HG02884 (cell line): ENCODE results near the gene PRR13.
"Not testable (repeated sequence)": the region's sequence is repeated elsewhere in the genome, so short reads cannot be mapped to it uniquely, and the experiment has no call there.

Experiments
- ATAC-seq: cut with Tn5 transposase; IDR thresholded peaks from one replicate; pipeline ENCODE4 v1.9.1; 2021; ENCODE audit warnings: mild to moderate bottlenecking, moderate library complexity; ENCODE audit not compliant: unreplicated experiment

PRR13 gene, protein sequence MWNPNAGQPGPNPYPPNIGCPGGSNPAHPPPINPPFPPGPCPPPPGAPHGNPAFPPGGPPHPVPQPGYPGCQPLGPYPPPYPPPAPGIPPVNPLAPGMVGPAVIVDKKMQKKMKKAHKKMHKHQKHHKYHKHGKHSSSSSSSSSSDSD

DNA sequence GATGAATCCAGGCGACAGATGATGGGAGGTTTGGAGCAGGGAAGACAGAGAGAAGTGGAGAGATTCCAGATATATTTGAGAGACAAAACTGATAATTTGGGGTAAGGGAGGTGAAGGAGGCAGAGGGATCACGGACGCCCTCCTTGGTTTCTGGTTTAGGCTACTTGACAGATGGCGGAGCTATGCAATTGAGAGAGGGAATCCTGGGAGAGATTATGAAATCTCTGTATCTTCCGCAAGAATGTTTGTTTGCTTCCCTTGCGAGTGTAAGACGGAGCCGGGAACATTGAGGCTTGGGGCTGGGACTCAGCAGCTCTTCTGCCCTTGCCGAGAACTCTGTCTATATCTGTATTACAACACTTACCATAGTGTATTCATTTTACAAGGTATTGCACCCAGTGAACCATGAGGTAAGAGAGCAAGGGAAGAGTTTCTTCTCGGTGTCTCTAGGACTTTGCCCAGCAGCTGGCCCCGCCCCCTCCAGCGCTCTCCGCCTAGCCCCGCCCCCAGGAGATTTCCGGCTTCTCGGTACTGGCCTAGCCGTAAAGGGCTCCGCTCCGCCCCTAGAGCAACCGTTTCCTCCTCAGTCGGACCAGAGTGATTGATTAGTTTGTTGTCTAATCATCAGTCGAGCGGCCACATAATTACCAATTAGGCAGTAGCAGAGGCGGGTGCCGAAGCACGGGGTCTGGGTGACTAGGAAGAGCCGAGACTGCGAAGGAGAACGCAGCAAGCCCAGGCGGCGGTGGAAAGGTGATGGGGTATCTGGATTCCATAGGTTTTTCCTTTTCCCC, at the start of gene PRR13:
Gene PRR13, plus strand, starts transcription at position 695 of the 794 bp plus-strand sequence. CDS start 981 bp downstream, outside the sequence.
- peak; percentile 94 for ATAC-seq

DNA sequence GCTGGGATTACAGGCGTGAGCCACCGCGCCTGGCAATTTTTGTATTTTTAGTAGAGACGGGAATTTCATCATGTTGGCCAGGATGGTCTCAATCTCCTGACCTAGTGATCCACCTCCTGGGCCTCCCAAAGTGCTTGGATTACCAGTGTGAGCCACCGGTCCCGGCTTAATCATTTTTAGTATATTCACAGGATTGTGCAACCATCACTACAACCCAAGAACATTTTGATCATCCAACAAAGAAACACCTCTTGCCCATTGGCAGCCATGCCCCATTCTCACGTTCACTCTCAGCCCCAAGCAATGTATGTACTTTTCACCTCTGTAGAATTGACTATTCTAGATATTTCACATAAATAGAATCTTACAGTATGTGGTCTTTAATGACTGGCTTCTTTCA, 41.6 kb upstream of the PRR13 start:
- ATAC-seq = no peak

DNA sequence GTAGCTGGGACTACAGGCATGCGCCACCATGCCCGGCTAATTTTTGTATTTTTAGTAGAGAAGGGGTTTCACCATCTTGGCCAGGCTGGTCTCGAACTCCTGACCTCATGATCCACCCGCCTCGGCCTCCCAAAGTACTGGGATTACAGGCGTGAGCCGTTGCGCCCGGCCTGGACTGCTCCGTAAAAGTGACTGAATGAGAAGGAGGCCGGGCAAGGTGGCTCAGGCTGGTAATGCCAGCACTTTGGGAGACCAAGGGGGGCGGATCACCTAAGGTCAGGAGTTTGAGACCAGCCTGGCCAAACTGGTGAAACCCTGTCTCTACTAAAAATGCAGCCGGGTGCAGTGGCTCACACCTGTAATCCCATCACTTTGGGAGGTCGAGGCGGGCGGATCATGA, 39.2 kb upstream of the PRR13 start:
- ATAC-seq = not testable (repeated sequence)

DNA sequence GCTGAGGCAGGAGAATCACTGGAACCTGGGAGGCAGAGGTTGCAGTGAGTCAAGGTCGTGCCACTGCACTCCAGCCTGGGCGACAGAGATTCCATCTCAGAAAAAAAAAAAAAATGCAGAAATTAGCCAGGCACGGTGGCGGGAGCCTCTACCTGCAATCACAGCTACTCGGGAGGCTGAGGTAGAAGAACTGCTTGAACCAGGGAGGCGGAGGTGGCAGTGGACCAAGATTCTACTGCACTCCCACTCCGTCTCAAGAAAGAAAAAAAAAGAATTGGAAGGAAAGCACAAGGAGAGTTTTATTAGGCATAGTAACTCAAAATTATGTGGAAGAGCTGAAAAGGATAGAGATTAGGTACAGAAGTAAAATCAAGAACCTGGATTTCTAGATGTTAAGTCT, 38.7 kb upstream of the PRR13 start:
- ATAC-seq = no peak

DNA sequence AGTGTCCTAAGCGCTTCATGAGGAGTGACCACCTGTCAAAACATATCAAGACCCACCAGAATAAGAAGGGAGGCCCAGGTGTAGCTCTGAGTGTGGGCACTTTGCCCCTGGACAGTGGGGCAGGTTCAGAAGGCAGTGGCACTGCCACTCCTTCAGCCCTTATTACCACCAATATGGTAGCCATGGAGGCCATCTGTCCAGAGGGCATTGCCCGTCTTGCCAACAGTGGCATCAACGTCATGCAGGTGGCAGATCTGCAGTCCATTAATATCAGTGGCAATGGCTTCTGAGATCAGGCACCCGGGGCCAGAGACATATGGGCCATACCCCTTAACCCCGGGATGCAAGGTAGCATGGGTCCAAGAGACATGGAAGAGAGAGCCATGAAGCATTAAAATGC, 30.6 kb upstream of the PRR13 start:
- no peak for ATAC-seq

DNA sequence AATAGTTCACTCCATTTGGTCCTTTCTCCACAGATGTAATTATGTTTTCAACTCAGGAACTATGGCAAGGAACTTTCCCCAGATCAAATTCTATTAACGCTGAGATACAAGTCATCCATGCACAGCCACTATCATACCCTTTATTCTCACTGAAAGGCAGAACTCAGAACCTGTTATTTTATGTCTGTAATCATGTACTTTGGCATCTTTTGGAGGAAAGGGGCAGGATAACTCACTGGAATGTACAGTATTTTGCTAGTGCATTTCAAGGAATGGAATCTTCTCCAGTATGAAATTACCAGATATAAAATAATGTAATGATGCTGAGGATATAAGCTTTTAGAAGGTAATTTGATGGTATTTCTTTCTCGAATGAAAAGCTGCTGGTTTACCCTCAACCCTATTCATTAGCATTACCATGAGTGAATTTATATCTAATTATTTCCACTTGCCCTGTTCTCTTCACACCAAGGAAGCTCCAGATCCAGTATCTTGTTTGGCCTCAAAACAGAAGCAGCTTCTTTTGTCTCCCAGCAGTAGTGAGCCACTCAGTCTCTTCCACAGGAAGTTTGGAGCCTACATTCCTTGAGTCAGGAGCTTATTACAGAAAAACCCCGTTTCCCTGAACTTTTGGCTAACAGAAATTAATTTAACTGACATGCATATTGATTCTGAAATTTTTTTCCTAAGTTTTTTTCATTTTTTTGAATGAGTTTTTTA, 27.9 kb upstream of the PRR13 start:
- ATAC-seq = no peak

DNA sequence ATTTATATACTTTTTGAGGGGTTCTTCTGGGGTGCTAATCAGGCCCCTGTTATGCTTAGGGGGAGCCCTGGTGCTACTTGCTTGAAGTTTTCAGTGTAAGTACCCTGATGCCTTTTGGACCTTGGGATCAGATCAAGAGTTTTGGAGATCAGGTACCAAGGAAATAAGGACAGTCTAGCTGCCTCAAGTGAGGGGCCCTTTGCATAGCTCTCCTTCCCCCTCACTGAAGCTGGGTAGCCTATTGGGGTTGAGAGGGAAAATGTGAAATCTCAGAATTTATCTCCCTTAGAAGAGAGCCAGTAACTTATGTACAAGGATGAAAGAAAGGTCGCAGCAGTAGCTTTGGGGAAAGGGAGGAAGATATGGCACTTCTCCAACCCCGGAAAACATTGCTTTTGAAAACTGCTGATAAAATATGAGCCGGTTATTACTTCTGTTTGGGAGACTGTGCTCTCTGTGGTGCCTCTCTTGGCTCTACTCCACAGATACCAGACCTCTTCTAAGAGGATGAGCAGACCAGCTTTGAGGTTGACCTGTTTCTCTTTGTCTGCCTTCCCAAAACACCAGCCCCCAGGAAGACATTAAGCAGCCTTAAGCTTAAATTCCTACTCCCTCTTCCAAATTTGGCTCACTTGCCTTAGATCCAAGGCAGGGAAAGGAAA, 26.6 kb upstream of the PRR13 start:
- no peak for ATAC-seq

DNA sequence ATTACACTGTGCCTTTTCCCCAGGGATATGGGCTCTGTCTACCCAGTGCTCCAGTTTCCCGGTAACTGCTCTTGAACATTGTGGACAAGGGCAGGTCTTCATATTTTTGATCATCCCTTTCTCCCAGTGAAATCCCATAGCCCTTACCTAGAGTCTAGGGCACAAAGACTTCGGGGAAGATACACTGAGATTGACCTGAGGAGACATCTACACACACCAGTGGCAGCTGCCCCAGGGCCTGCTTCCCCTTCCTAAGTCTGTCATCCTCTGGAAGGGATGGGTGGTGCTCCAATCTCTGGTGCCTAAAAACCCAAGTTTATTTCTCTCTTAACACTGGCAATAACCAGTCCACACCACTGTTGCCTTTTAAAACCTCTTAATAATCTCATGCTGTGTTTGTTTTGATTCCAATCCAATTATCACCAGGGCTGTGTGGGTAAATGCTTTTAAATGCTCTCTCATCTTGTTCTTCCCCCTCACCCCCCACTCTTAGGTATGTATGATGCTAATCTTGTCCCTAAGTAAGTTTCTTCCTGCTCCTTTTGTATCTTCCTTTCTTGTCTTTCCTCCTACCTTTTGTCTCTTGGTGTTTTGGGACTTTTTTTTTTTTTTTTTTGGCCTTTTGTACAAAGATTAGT, 25.7 kb upstream of the PRR13 start:
- not testable (repeated sequence) for ATAC-seq

DNA sequence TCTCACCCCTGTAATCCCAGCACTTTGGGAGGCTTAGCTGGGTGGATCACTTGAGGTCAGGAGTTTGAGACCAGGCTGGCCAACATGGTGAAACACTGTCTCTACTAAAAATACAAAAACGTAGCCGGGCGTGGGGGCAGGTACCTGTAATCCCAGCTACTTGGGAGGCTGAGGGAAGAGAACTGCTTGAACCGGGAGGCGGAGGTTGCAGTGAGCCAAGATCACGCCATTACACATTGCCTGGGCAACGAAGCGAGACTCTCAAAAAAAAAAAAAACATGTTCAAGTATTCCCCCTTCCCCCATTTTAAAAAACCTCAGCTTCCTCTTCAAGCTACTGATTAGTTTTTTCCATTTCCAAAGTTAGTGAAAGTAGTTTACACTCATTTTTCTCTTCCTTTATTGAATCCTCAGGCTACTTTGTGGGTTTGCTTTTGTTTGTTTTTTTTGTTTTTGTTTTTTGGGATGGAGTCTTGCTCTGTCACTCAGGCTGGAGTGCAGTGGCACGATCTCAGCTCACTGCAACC, 24.2 kb upstream of the PRR13 start:
- ATAC-seq = not testable (repeated sequence)

DNA sequence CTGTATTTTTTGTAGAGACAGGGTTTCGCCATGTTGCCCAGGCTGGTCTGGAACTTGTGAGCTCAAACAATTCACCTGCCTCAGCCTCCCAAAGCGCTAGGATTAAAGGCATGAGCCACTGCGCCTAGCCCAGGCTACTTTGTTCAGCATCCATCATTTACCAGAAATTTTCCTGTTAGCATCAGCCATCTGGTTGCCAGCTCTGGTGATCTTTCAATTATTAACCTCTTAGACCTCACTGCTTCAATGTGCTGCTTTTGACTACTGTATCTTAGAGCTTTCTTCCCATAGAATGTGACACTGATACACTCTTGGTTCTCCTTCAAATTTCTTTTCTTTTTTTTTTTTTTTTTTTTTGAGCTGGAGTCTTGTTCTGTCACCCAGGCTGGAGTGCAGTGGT, 23.3 kb upstream of the PRR13 start:
- ATAC-seq = no peak

DNA sequence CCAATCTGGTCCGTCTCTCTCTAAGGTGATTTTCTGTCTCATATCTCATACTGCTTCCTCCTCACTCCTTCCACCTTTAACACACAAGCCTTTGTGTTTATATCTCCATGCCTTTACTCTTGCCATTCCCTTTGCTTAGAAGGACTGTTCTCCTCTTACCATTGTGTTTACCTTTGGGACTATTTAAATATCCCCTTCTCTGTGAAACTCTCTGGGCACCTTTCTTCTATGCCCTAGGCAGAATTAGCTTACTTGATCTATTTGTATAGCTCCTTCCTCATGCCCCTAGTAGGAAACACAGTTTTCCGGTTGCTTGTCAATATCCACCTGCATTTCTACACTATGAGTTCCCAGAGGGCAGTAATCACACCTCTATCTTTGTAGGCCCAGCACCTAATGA, 21.8 kb upstream of the PRR13 start:
- ATAC-seq = no peak

DNA sequence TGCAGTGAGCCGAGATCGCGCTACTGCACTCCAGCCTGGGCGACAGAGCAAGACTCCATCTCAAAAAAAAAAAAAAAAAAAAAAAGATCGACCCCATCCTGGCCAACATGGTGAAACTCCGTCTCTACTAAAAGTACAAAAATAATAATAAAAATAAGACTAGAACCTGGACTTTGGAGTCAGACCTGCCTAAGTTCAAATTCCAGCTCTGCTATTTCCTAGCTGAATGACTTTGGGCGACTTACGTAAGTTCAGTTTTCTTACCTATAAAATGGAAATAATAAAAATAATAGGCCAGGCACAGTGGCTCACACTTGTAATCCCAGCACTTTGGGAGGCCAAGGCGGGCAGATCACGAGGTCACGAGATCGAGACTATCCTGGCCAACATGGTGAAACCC, 19.3 kb upstream of the PRR13 start:
- not testable (repeated sequence) for ATAC-seq

DNA sequence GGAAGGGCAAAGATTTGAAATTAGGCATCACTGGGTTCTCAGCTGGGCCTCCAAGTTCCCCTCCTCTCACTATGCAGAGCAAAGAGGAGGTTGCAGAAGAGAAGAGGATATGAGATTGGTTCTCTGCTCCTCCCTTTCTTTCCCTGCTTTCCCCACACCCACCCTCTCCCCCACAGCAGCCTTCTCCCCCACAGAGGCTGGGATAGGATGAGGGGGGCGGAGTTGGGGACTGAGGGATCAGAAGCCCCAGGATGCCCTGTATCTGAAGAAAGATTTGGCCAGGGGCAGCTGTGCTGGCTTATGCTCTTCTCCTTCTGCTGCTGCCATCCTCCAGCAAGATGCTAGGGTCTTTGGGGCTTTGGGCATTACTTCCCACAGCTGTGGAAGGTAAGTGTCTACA, 17.9 kb upstream of the PRR13 start, which contains the start of gene AMHR2:
Gene AMHR2, plus strand, starts transcription at position 259 of the 400 bp plus-strand sequence. Its CDS starts 80 bp downstream, at position 339.
- no peak for ATAC-seq

DNA sequence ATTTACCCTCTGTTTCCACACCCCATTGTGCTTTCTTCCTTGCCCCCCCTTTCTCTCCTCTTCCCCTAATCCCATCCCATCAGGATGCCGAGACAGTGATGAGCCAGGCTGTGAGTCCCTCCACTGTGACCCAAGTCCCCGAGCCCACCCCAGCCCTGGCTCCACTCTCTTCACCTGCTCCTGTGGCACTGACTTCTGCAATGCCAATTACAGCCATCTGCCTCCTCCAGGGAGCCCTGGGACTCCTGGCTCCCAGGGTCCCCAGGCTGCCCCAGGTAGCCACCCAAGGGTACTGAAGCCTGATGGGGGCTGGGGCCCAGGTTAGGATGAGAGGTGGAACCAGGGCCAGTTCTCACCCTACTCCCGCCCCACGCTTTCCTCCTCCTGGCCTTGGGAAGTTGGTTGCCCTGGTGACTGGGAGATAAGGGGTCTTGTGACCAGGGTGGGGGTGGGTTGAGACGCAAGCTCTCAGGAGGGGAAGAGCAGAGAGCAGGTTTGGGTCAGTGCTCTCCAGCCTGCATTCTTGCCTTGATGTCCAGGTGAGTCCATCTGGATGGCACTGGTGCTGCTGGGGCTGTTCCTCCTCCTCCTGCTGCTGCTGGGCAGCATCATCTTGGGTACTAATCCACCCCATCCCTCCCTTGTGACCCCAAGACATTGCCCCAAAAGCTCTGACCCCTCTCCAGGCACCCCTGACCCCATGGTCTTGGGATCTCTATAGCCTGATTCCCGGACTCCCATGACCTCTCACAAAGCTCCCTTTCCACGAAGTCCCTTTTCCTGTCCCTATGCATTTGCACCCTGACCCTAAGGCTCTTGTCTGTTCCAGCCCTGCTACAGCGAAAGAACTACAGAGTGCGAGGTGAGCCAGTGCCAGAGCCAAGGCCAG, 16.7 kb upstream of the PRR13 start:
- ATAC-seq = no peak

DNA sequence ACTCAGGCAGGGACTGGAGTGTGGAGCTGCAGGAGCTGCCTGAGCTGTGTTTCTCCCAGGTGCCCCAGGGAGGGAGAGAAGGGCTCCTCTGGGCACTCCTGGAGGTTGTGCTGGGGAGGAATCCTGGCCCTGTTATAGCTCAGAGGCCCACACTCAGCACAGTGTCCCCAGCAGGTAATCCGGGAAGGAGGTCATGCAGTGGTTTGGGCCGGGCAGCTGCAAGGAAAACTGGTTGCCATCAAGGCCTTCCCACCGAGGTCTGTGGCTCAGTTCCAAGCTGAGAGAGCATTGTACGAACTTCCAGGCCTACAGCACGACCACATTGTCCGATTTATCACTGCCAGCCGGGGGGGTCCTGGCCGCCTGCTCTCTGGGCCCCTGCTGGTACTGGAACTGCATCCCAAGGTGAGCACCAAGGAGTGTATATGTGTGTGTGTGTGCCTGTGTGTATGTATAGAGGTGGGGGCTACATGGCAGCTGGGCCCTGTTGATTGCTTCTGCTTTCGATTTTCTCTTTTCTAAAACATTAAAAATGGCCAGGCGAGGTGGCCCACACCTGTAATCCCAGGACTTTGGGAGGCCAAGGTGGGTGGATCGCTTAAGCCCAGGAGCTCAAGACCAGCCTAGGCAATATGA, 15.9 kb upstream of the PRR13 start:
- ATAC-seq = no peak

DNA sequence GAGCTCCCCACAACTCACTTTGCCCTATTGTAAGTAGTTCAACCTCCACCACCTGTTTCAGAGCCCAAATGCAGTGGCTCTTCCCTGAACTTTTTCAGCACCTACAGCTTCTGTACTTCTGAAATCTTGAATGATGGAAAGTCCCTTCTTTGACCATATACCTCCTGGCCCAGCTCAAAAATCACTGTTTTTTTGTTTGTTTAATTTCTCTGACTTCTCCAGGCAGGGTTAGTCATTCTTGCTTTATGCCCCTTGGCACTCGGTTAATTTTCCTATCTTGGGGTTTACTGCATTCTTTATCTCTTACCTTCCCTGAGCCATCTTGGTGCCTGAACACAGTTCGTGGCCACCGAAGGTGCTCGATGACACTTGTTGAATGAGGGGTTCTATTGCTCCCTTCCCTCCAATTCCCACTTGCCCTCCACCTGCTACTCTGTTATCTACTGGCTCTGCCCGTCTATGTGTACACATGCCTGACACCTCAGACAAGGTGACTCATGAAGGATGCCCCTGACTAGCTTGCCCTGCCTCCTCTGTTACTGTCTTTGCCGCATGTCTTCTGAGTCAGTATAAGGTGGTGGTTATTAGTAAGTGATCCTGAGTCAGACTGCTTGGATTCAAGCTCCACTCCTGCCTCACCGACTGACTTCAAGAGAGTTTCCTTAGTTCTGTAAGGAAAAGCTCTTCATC, 13.5 kb upstream of the PRR13 start:
- no peak for ATAC-seq

DNA sequence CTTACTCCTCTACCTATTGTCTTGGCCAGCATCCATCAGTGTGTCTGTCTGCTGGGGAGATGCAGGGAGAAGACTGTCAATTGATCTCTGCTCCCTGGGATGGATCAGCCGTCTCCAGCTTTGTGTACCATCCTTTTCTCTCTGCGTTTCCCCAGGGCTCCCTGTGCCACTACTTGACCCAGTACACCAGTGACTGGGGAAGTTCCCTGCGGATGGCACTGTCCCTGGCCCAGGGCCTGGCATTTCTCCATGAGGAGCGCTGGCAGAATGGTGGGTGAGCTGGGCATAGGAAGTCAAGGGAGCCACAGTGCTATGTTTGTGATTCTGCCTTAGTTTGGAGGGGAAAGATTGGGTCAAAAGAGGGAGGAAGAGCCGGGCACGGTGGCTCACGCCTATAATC, 12.8 kb upstream of the PRR13 start:
- ATAC-seq = no peak

DNA sequence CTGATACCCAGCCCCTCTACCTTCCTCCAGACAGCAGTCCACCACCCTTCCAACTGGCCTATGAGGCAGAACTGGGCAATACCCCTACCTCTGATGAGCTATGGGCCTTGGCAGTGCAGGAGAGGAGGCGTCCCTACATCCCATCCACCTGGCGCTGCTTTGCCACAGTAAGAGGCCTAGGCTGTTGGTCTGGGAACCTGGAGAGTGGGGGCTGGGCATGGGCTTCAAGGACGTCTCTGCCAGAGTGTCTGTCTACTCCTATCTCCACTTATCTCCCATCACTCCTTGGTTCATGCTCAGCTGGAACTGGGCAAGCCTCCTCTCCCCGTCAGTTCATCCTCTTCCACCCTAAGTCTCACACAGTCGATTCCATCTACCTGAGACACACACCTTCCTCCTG, 11.4 kb upstream of the PRR13 start:
- ATAC-seq = no peak

DNA sequence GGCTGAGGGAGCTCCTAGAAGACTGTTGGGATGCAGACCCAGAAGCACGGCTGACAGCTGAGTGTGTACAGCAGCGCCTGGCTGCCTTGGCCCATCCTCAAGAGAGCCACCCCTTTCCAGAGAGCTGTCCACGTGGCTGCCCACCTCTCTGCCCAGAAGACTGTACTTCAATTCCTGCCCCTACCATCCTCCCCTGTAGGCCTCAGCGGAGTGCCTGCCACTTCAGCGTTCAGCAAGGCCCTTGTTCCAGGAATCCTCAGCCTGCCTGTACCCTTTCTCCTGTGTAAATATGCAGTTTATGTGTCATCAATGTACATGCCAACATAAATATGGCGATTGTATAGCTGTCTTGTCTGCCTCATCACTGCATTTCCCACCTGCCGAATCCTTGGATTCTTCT, 10.3 kb upstream of the PRR13 start:
- no peak for ATAC-seq
